ENCODE results near the gene PCBP3.

GRCh38 chr21:45837936-45838335 is 194.4 kb downstream of the PCBP3 start:
- TF ChIP-seq CTCF (IDR thresholded peaks at IDR 0.05) (no peak), EZH2 (IDR thresholded peaks at IDR 0.05) (no peak), EZH2phosphoT487 (IDR thresholded peaks at IDR 0.05) (no peak)
